GM12878 (cell line): ENCODE measurements around the gene PIGM. TPM values are rescaled to one million over a fixed set of nuclear protein-coding genes. Genes with fewer than 3 reads are reported as not detected.

Source experiments
- ATAC-seq: fragments of 200-7000 bp; cut with Tn5 transposase; 3 replicates; pipeline ENCODE4 v1.9.1; 2020; ENCODE audit warnings: mild to moderate bottlenecking, moderate library complexity
- BruUV-seq: library from RNA; stranded (reverse); fragments of 400-500 nt; replicated peaks from 2 replicates; lab custom pipeline; 2021; lab: Mats Ljungman, UMichigan
- CTCF ChIA-PET: fragments of 300-600 bp; sonication (Branson Sonifier 250); formaldehyde crosslinking; extraction: SDS; loops from one replicate; lab custom pipeline; 2021; ENCODE audit warnings: inconsistent platforms; lab: Yijun Ruan, JAX
- POLR2A ChIA-PET: fragments of 350-600 bp; formaldehyde crosslinking; extraction: SDS; loops from one replicate; lab custom pipeline; 2021; ENCODE audit warnings: inconsistent platforms; lab: Charles Lee
- RAD21 ChIA-PET: fragments of 300-600 bp; sonication (Branson Sonifier 250); formaldehyde crosslinking; loops from one replicate; lab custom pipeline; 2023; ENCODE audit warnings: antibody characterized with exemption; ENCODE audit not compliant: unreplicated experiment; lab: Charles Lee
- SMC1A ChIA-PET: fragments of 300-600 bp; sonication (Branson Sonifier 250); formaldehyde crosslinking; loops from one replicate; lab custom pipeline; 2023; ENCODE audit not compliant: unreplicated experiment, uncharacterized antibody; lab: Charles Lee
- DNase-seq: peaks from one replicate; pipeline ENCODE4 v3.0.0-alpha.2; 2011; ENCODE audit warnings: low read depth, low spot score
- FAIRE-seq: peaks from 3 replicates; lab custom pipeline; 2011; peaks lifted over from hg19 to GRCh38; lab: Jason Lieb, UNC
- H2AFZ ChIP-seq: 2 replicates; pipeline ENCODE4 v1.6.0; 2011; ENCODE audit warnings: low read depth, low read length, control low read depth; ENCODE audit not compliant: control insufficient read depth
- H3K27ac ChIP-seq: 2 replicates; pipeline ENCODE4 v1.5.1; 2011; ENCODE audit warnings: control low read depth; ENCODE audit not compliant: control insufficient read depth, insufficient read depth
- H3K27me3 ChIP-seq, 2 experiments: replicated peaks in 1 of 2; 2 replicates each; pipeline versions ENCODE4 v1.6.0 to v1.6.1; 2011; ENCODE audit warnings: low read length in 1 of 2; ENCODE audit not compliant: control insufficient read depth in 2 of 2, insufficient read depth in 2 of 2
- H3K36me3 ChIP-seq, 2 experiments: 2 replicates each; pipeline ENCODE4 v1.5.1; 2011; ENCODE audit warnings: low read length in 1 of 2; ENCODE audit not compliant: control insufficient read depth in 2 of 2, insufficient read depth in 2 of 2
- H3K4me1 ChIP-seq: 2 replicates; pipeline ENCODE4 v1.6.1; 2011; ENCODE audit warnings: mild to moderate bottlenecking, low read length, moderate library complexity, mixed read lengths; ENCODE audit not compliant: control insufficient read depth, insufficient read depth
- H3K4me2 ChIP-seq: 2 replicates; pipeline ENCODE4 v1.6.0; 2011; ENCODE audit warnings: control low read depth; ENCODE audit not compliant: control insufficient read depth, insufficient read depth
- H3K4me3 ChIP-seq: fragments of 200-600 bp; sonication (generic); 2 replicates; pipeline ENCODE4 v1.5.1; 2016
- H3K79me2 ChIP-seq: 2 replicates; pipeline ENCODE4 v1.6.0; 2011; ENCODE audit warnings: low read length; ENCODE audit not compliant: control insufficient read depth, insufficient read depth
- H3K9ac ChIP-seq: 2 replicates; pipeline ENCODE4 v1.8.0; 2011; ENCODE audit warnings: low read length, control low read depth, mixed read lengths; ENCODE audit not compliant: control insufficient read depth, insufficient read depth
- H3K9me3 ChIP-seq: replicated peaks from 3 replicates; pipeline ENCODE4 v1.5.1; 2011; ENCODE audit warnings: mild to moderate bottlenecking, low read length; ENCODE audit not compliant: control insufficient read depth, insufficient read depth
- H4K20me1 ChIP-seq: 2 replicates; pipeline ENCODE4 v1.6.0; 2011; ENCODE audit not compliant: control insufficient read depth, insufficient read depth
- CHD1 ChIP-seq: IDR thresholded peaks from 2 replicates; pipeline ENCODE4 v1.6.1; 2012; ENCODE audit warnings: low read depth, low read length, improper control_type of control experiment
- FOXM1 ChIP-seq: IDR thresholded peaks from 2 replicates; pipeline ENCODE4 v1.6.1; 2012; ENCODE audit warnings: low read depth, mild to moderate bottlenecking, inconsistent platforms, low read length, moderate library complexity
- GATAD2B ChIP-seq: fragments of 450-650 bp; conservative IDR thresholded peaks from 2 replicates; pipeline ENCODE4 v1.6.1; 2017; ENCODE audit warnings: low read depth, mild to moderate bottlenecking, moderate library complexity
- JUNB ChIP-seq: IDR thresholded peaks from 2 replicates; pipeline ENCODE4 v1.6.1; 2016; ENCODE audit warnings: antibody characterized with exemption, mild to moderate bottlenecking
- PAX5 ChIP-seq: IDR thresholded peaks from 2 replicates; pipeline ENCODE4 v1.6.1; 2011; ENCODE audit warnings: low read depth, low read length, borderline replicate concordance
- PML ChIP-seq: IDR thresholded peaks from 2 replicates; pipeline ENCODE4 v1.6.1; 2012; ENCODE audit warnings: low read length, inconsistent platforms
- POLR2A ChIP-seq: IDR thresholded peaks from 2 replicates; pipeline ENCODE4 v1.6.1; 2011; ENCODE audit warnings: low read depth, mild to moderate bottlenecking, low read length
- POU2F2 ChIP-seq: IDR thresholded peaks from 3 replicates; pipeline ENCODE4 v1.6.1; 2011; ENCODE audit warnings: low read depth, mild to moderate bottlenecking, low read length, borderline replicate concordance
- SPI1 ChIP-seq: IDR thresholded peaks from 2 replicates; pipeline ENCODE4 v1.6.1; 2011; ENCODE audit warnings: low read depth, mild to moderate bottlenecking, low read length, moderate library complexity, borderline replicate concordance; ENCODE audit not compliant: insufficient read depth
- WRNIP1 ChIP-seq: IDR thresholded peaks from 2 replicates; pipeline ENCODE4 v1.6.1; 2011; ENCODE audit warnings: low read depth, low read length, improper control_type of control experiment, borderline replicate concordance
- ZBTB11 ChIP-seq: fragments of 450-650 bp; formaldehyde crosslinking; IDR thresholded peaks from 2 replicates; pipeline ENCODE4 v1.5.0; 2022; ENCODE audit warnings: mild to moderate bottlenecking, missing genetic modification characterization
- ZBTB40 ChIP-seq: fragments of 450-650 bp; IDR thresholded peaks from 2 replicates; pipeline ENCODE4 v1.6.1; 2016; ENCODE audit warnings: mild to moderate bottlenecking, moderate library complexity, borderline replicate concordance
- ZNF384 ChIP-seq: IDR thresholded peaks from 2 replicates; pipeline ENCODE4 v1.6.1; 2012; ENCODE audit warnings: low read depth, mild to moderate bottlenecking, low read length, improper control_type of control experiment, borderline replicate concordance
- ZZZ3 ChIP-seq: IDR thresholded peaks from 2 replicates; pipeline ENCODE4 v1.6.1; 2011; ENCODE audit warnings: low read depth; ENCODE audit not compliant: control insufficient read depth, insufficient read length
- WGBS: methylation state at CpG from one replicate; pipeline ENCODE4 v1.1.6; 2016; ENCODE audit warnings: low lambda C conversion rate; ENCODE audit not compliant: insufficient replicate concordance, insufficient coverage; ENCODE audit errors: missing lambda C conversion rate; 5-methylcytosine and 5-hydroxymethylcytosine counted together
- in situ Hi-C: fragments of 300-500 bp; cut with MboI; formaldehyde crosslinking; loops from 9 replicates; pipeline ENCODE4 v1.14.3; 2018; ENCODE audit warnings: mixed read lengths
- intact Hi-C: fragments of 100-400 bp; cut with micrococcal nuclease; formaldehyde crosslinking; loops from one replicate; pipeline ENCODE4 v1.14.2; 2022; ENCODE audit not compliant: unreplicated experiment
- polyA plus RNA-seq, 11 experiments: library from polyadenylated mRNA; depleted of rRNA in 4 of 11; unstranded in 6 of 11; stranded (reverse) in 5 of 11; fragments of >200 nt; fragmentation: Nextera tagmentation in 4 of 11; fragmentation: Illumina TruSeq in 1 of 11; extraction: Ambion mirVana in 4 of 11; extraction: Trizol in 1 of 11; gene quantifications; 1 replicate in 1 of 11; 2 replicates in 10 of 11; pipeline versions ENCODE4 v1.2.1 to v1.2.3, GENCODE V29; 2011 to 2016; ENCODE audit warnings: inconsistent platforms in 2 of 11, missing spikeins in 2 of 11, low read depth in 1 of 11
- total RNA-seq, 4 experiments: library from RNA; depleted of rRNA in 3 of 4; stranded (reverse); fragments of >200 nt in 3 of 4; fragmentation: Illumina TruSeq in 1 of 4; extraction: Trizol in 1 of 4; gene quantifications; 2 replicates each; pipeline versions ENCODE4 v1.2.1 to v1.2.3, GENCODE V29; 2013 to 2021

The PIGM gene
- total and polyA plus RNA-seq, 10 of the 15 experiments (the other 5 are each of a cell fraction or from before 2014, with no cell fraction given) = 2.6 to 6.1 (median 4.6) TPM

- TF ChIP-seq ZZZ3 (no peak), ZBTB11 (no peak)
Measured at GRCh38 chr1:160040476-160040875, 8.7 kb upstream of the PIGM start (continued).

- 3% methylated on average over 18 of the region's 18 CpGs for WGBS
- Histone ChIP-seq H3K4me2 (peak overlapping the region; percentile 95), H3K9ac (peak overlapping the region; percentile 74), H4K20me1 (no peaks in the 10 kb centered on the region), H2AFZ (peak overlapping the region; percentile 93), H3K9me3 (no peaks in the 10 kb centered on the region), H3K79me2 (peaks cover 4% of the 10 kb centered on the region), H3K36me3 (no peaks in the 10 kb centered on the region), H3K27ac (peak overlapping the region; percentile 27; the same call in 1 of the 2 replicates), H3K27me3 (no peaks in the 10 kb centered on the region), H3K4me1 (peaks cover 5% of the 10 kb centered on the region; the same call in 1 of the 2 replicates), H3K4me3 (peak overlapping the region; percentile 97)
- ATAC-seq (peak; percentile 36), FAIRE-seq (no peak), DNase-seq (no peak)
- ChIA-PET POLR2A (interaction anchor here (1.0 to 2.1 kb wide), 3 partner anchors 10 to 110 kb away, joined by 4 to 9 read pairs (median 5); no protein-coding TSS in a partner anchor), CTCF (interaction anchor here (2.2 to 5.5 kb wide), 6 partner anchors 10 to 140 kb away, joined by 5 to 61 read pairs (median 26); no protein-coding TSS in a partner anchor), SMC1A (interaction anchor here (0.7 to 1.7 kb wide), 4 partner anchors 14 to 825 kb away, joined by 3 to 7 read pairs (median 4); no protein-coding TSS in a partner anchor), RAD21 (interaction anchor here (1.3 to 1.9 kb wide), 2 partner anchors 46 to 110 kb away, joined by 3 to 6 read pairs; no protein-coding TSS in a partner anchor)
- BruUV-seq = TSS peak; percentile 87
- in situ Hi-C loops = no loop called here
- intact Hi-C loops = no loop called here
- no peak for TF ChIP-seq POLR2A
- TF ChIP-seq PAX5 = no peak
- no peak for TF ChIP-seq WRNIP1
- TF ChIP-seq ZBTB40 = peak; percentile 29; the same call in 1 of the 2 replicates
- TF ChIP-seq CHD1 = no peak
- TF ChIP-seq SPI1 = peak; percentile 42; the same call in 1 of the 2 replicates
- 0 out of 2 replicates have a peak, but pooled peaks have one; percentile 10 for TF ChIP-seq FOXM1
- TF ChIP-seq ZNF384 = no peak
- peak; percentile 16; the same call in 1 of the 2 replicates for TF ChIP-seq PML
- TF ChIP-seq JUNB = no peak
- TF ChIP-seq POU2F2 = no peak
- TF ChIP-seq GATAD2B = no peak
Measured at GRCh38 chr1:160032165-160032820, 503 bp upstream of the PIGM start.
